Retinal pigment epithelial cell (primary cell): ENCODE measurements around the gene CARS2.
"Not testable (repeated sequence)": the region's sequence is repeated elsewhere in the genome, so short reads cannot be mapped to it uniquely, and the experiment has no call there.

Experiments
- DNase-seq: peaks from one replicate; pipeline ENCODE4 v3.0.0-alpha.2; 2010; ENCODE audit warnings: low read depth
- H3K4me3 ChIP-seq: 2 replicates; pipeline ENCODE4 v1.5.1; 2011; ENCODE audit warnings: mild to moderate bottlenecking, low read length, control low read depth, moderate library complexity
- CTCF ChIP-seq: conservative IDR thresholded peaks from 2 replicates; pipeline ENCODE4 v1.5.1; 2011; ENCODE audit warnings: low read depth, low read length, control low read depth, inconsistent platforms

The CARS2 gene

GRCh38 chr13:110615322-110616102 lies 90.4 kb downstream of the CARS2 start, which contains the start of gene NAXD:
Gene NAXD (plus strand): TSS chr13:110615545. CDS start chr13:110615602, 57 bp downstream.
- DNase-seq, result peak; percentile 82
- TF ChIP-seq CTCF, result no peak
- H3K4me3 ChIP-seq, result peak within 1 kb of the TSS; percentile 73

DNA sequence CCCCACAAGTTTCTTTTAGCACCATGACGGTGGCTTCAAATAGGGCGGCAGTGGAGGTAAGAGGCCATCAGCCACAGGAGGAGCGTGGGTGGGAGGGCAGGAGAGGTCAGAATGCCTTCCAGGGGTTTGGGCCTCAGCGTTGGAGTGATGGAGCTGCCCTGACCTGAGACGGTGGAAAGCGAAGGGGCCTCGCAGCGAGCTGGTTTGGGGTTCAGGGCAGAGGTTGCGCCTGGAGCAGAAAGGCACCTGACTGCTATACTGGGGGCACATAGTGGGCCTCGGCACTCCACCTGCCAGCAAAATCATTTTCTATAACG lies 91.0 kb downstream of the CARS2 start:
- TF ChIP-seq CTCF, result no peak
- H3K4me3 ChIP-seq, result peak overlapping the region; percentile 73
- no peak for DNase-seq

- TF ChIP-seq CTCF, result no peak
- H3K4me3 ChIP-seq, result no peak overlapping the region
- no peak for DNase-seq
Measured at GRCh38 chr13:110610955-110611595, 94.8 kb downstream of the CARS2 start.

DNA sequence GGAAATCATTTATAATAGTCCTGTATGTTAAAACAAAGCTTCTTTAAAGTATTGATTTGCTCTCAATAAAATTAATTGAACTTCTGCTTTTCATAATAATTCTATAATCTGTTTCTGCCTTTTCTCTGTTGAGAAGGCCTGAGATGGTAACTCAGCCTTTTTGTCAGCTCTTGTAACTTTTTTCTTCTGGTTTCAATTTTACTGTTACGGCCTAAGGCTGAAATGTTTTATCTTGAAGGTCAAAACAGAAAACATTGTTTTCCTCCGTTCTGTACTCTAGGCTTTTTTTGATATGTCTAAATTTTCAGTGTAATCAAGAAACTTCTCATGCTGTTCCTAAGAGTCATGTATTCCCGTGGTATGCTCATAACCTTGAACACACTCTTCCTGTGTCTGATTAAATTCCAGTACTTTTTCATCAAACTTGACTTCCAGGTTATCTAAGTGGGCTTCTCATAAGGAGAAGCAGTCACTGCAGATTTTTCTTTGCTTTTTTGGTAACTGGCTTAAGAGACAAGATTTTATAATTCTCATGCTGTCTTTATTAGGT lies 98.2 kb downstream of the CARS2 start:
- DNase-seq, result no peak
- no peak overlapping the region for H3K4me3 ChIP-seq
- TF ChIP-seq CTCF, result no peak

DNA sequence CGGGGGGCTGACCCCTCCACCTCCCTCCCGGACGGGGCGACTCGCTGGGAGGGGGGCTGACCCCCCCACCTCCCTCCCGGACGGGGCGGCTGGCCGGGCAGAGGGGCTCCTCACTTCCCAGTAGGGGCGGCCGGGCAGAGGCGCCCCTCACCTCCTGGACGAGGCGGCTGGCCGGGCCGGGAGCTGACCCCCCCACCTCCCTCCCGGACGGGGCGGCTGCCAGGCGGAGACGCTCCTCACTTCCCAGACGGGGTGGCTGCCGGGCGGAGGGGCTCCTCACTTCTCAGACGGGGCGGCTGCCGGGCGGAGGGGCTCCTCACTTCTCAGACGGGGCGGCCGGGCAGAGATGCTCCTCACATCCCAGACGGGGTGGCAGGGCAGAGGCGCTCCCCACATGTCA lies 99.6 kb downstream of the CARS2 start:
- DNase-seq, H3K4me3 ChIP-seq: not testable (repeated sequence)

- H3K4me3 ChIP-seq, result no peak overlapping the region
- no peak for TF ChIP-seq CTCF
- DNase-seq, result no peak
Measured at GRCh38 chr13:110605132-110605531, 100.8 kb downstream of the CARS2 start.

DNA sequence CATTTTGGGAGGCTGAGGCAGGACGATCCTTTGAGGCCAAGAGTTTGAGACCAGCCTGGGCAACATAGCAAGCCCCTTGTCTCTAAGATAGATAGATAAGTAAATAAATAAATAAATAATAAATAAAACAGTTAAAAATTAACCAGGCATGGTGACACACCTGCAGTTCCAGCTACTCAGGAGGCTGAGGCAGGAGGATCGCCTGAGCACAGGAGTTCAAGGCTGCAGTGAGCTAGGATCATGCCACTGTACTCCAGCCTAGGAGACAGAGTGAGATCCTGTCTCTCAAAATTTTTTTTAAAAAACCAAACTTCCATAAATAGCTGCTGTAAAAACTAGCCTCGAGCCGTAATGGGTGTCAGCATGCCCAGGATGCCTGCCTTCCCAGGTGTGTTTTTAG lies 104.9 kb downstream of the CARS2 start:
- no peak for TF ChIP-seq CTCF
- H3K4me3 ChIP-seq, result no peak overlapping the region
- no peak for DNase-seq
